Muscle of arm (tissue), 12 donors: Measurements from ENCODE around the gene PAK1IP1. TPM values are rescaled to one million over a fixed set of nuclear protein-coding genes. Genes with fewer than 3 reads are reported as not detected.
"Not testable (repeated sequence)": the region's sequence is repeated elsewhere in the genome, so short reads cannot be mapped to it uniquely, and the experiment has no call there.

Experiments
- DNase-seq: peaks from one replicate; pipeline ENCODE4 v3.0.0-alpha.2; 2013
- polyA plus RNA-seq, 12 donors: library from polyadenylated mRNA; unstranded; fragments of 120-200 nt; gene quantifications; one replicate each; pipeline ENCODE4 v1.2.1, GENCODE V29; 2013; ENCODE audit not compliant: insufficient read length in 12 of 12

The PAK1IP1 gene
- polyA plus RNA-seq, 12 donors = 13.8 to 23.6 (median 18.3) TPM; not detected in 1

GRCh38 chr6:10687582-10687981 is 7.2 kb upstream of the PAK1IP1 start:
- no peak for DNase-seq

GRCh38 chr6:10690651-10691445 is 3.9 kb upstream of the PAK1IP1 start:
- DNase-seq = no peak

GRCh38 chr6:10692965-10693538 is 1.7 kb upstream of the PAK1IP1 start:
- DNase-seq = no peak

- DNase-seq = no peak
These were observed 400 bp downstream of the PAK1IP1 start for GRCh38 chr6:10695086-10695657.

GRCh38 chr6:10696655-10697054 is 1.9 kb downstream of the PAK1IP1 start:
- no peak for DNase-seq

GRCh38 chr6:10713962-10714361 is 19.2 kb downstream of the PAK1IP1 start:
- DNase-seq = no peak

GRCh38 chr6:10719296-10719963 is 24.7 kb downstream of the PAK1IP1 start:
- peak; percentile 5 for DNase-seq

GRCh38 chr6:10719964-10720264 is 25.1 kb downstream of the PAK1IP1 start:
- DNase-seq = peak; percentile 41

GRCh38 chr6:10720265-10720959 is 25.6 kb downstream of the PAK1IP1 start:
- peak; percentile 37 for DNase-seq

GRCh38 chr6:10720960-10721849 is 26.4 kb downstream of the PAK1IP1 start:
- DNase-seq = not testable (repeated sequence)

- no peak for DNase-seq
These were observed 27.2 kb downstream of the PAK1IP1 start for GRCh38 chr6:10721850-10722569.

- DNase-seq = no peak
These were observed 27.7 kb downstream of the PAK1IP1 start for GRCh38 chr6:10722570-10722819.

- peak; percentile 97 for DNase-seq
These were observed 28.2 kb downstream of the PAK1IP1 start, which contains the start of gene TMEM14C for GRCh38 chr6:10722820-10723566. Gene TMEM14C, plus strand, starts transcription at chr6:10723070. Its CDS starts 1,544 bp downstream, at chr6:10724614.

GRCh38 chr6:10723567-10723881 is 28.8 kb downstream of the PAK1IP1 start:
- no peak for DNase-seq

GRCh38 chr6:10725044-10725443 is 30.3 kb downstream of the PAK1IP1 start:
- DNase-seq = no peak

GRCh38 chr6:10725716-10726115 is 30.9 kb downstream of the PAK1IP1 start:
- no peak for DNase-seq

GRCh38 chr6:10730254-10730653 is 35.5 kb downstream of the PAK1IP1 start:
- no peak for DNase-seq

GRCh38 chr6:10733151-10733715 is 38.5 kb downstream of the PAK1IP1 start:
- DNase-seq = no peak

- no peak for DNase-seq
These were observed 39.1 kb downstream of the PAK1IP1 start for GRCh38 chr6:10733863-10734262.

GRCh38 chr6:10736731-10737130 is 42.0 kb downstream of the PAK1IP1 start:
- DNase-seq = no peak
